Measurements from ENCODE around the gene ZPLD1. TPM values are rescaled to one million over a fixed set of nuclear protein-coding genes. Genes with fewer than 3 reads are reported as not detected.

Gene ZPLD1
- total and polyA plus RNA-seq, 4 donors: 0.15 to 0.84 TPM; not detected in 2

- Histone ChIP-seq H3K27me3 (ENCODE audit: control insufficient read depth in 1 of 2, insufficient read depth in 2 of 2, low read length in 1 of 2) (peaks cover 0 to 3% of the 10 kb centered on the region in 2 donors), H3K9me3 (ENCODE audit: control insufficient read depth, low read length) (no peaks in the 10 kb centered on the region), H3K4me1 (ENCODE audit: control insufficient read depth in 1 of 2, insufficient read depth in 2 of 2, low read length in 2 of 2) (no peaks in the 10 kb centered on the region), H3K4me3 (ENCODE audit: low read length in 2 of 2) (no peak overlapping the region), H3K36me3 (ENCODE audit: control insufficient read depth in 1 of 2, insufficient read depth in 2 of 2, low read length in 1 of 2) (no peaks in the 10 kb centered on the region), H3K27ac (ENCODE audit: low read depth in 1 of 2, low read length in 2 of 2) (no peak overlapping the region)
- WGBS, 2 donors: 96 to 98% methylated on average over 3 of the region's 3 CpGs
- DNase-seq (no peak), ATAC-seq (ENCODE audit: low FRiP score) (no peak)
- intact Hi-C loops (cut with DNase I): no loop called here
Measured at GRCh38 chr3:102450976-102451375, 16.2 kb downstream of the ZPLD1 start.

GRCh38 chr3:102451543-102451942 lies 16.7 kb downstream of the ZPLD1 start:
- no peaks in the 10 kb centered on the region for H3K9me3 ChIP-seq (ENCODE audit: control insufficient read depth, low read length)
- no peak for ATAC-seq (ENCODE audit: low FRiP score)
- no peak overlapping the region for H3K27ac ChIP-seq (ENCODE audit: low read depth in 1 of 2, low read length in 2 of 2)
- intact Hi-C loops (cut with DNase I): no loop called here
- WGBS, 2 donors: 61 to 76% methylated on average over 1 of the region's 1 CpG
- no peak for DNase-seq
- peaks cover 0 to 3% of the 10 kb centered on the region in 2 donors for H3K27me3 ChIP-seq (ENCODE audit: control insufficient read depth in 1 of 2, insufficient read depth in 2 of 2, low read length in 1 of 2)
- H3K4me1 ChIP-seq (ENCODE audit: control insufficient read depth in 1 of 2, insufficient read depth in 2 of 2, low read length in 2 of 2): no peaks in the 10 kb centered on the region
- no peaks in the 10 kb centered on the region for H3K36me3 ChIP-seq (ENCODE audit: control insufficient read depth in 1 of 2, insufficient read depth in 2 of 2, low read length in 1 of 2)
- H3K4me3 ChIP-seq (ENCODE audit: low read length in 2 of 2): no peak overlapping the region

GRCh38 chr3:102454181-102454580 lies 19.4 kb downstream of the ZPLD1 start:
- no peaks in the 10 kb centered on the region for H3K36me3 ChIP-seq (ENCODE audit: control insufficient read depth in 1 of 2, insufficient read depth in 2 of 2, low read length in 1 of 2)
- H3K9me3 ChIP-seq (ENCODE audit: control insufficient read depth, low read length): no peaks in the 10 kb centered on the region
- H3K27me3 ChIP-seq (ENCODE audit: control insufficient read depth in 1 of 2, insufficient read depth in 2 of 2, low read length in 1 of 2): peaks cover 0 to 3% of the 10 kb centered on the region in 2 donors
- DNase-seq (no peak), ATAC-seq (ENCODE audit: low FRiP score) (no peak)
- H3K4me3 ChIP-seq (ENCODE audit: low read length in 2 of 2): no peak overlapping the region
- intact Hi-C loops (cut with DNase I): no loop called here
- no peaks in the 10 kb centered on the region for H3K4me1 ChIP-seq (ENCODE audit: control insufficient read depth in 1 of 2, insufficient read depth in 2 of 2, low read length in 2 of 2)
- H3K27ac ChIP-seq (ENCODE audit: low read depth in 1 of 2, low read length in 2 of 2): no peak overlapping the region
- 40 to 45% methylated on average over 3 of the region's 3 CpGs for WGBS, 2 donors

GRCh38 chr3:102457644-102458043 lies 22.8 kb downstream of the ZPLD1 start:
- no peak for ATAC-seq (ENCODE audit: low FRiP score)
- Histone ChIP-seq H3K9me3 (ENCODE audit: control insufficient read depth, low read length) (no peaks in the 10 kb centered on the region), H3K27me3 (ENCODE audit: control insufficient read depth in 1 of 2, insufficient read depth in 2 of 2, low read length in 1 of 2) (peaks cover 0 to 3% of the 10 kb centered on the region in 2 donors), H3K36me3 (ENCODE audit: control insufficient read depth in 1 of 2, insufficient read depth in 2 of 2, low read length in 1 of 2) (no peaks in the 10 kb centered on the region), H3K4me1 (ENCODE audit: control insufficient read depth in 1 of 2, insufficient read depth in 2 of 2, low read length in 2 of 2) (no peaks in the 10 kb centered on the region), H3K4me3 (ENCODE audit: low read length in 2 of 2) (no peak overlapping the region), H3K27ac (ENCODE audit: low read depth in 1 of 2, low read length in 2 of 2) (no peak overlapping the region)
- 56 to 63% methylated on average over 2 of the region's 2 CpGs for WGBS, 2 donors
- DNase-seq: no peak
- intact Hi-C loops (cut with DNase I): no loop called here

- DNase-seq (no peak), ATAC-seq (ENCODE audit: low FRiP score) (no peak)
- intact Hi-C loops (cut with DNase I): no loop called here
- no peak overlapping the region for H3K4me3 ChIP-seq (ENCODE audit: low read length in 2 of 2)
- no peaks in the 10 kb centered on the region for H3K9me3 ChIP-seq (ENCODE audit: control insufficient read depth, low read length)
- H3K36me3 ChIP-seq (ENCODE audit: control insufficient read depth in 1 of 2, insufficient read depth in 2 of 2, low read length in 1 of 2): no peaks in the 10 kb centered on the region
- H3K27ac ChIP-seq (ENCODE audit: low read depth in 1 of 2, low read length in 2 of 2): no peak overlapping the region
- H3K27me3 ChIP-seq (ENCODE audit: control insufficient read depth in 1 of 2, insufficient read depth in 2 of 2, low read length in 1 of 2): peaks cover 0 to under 1% of the 10 kb centered on the region in 2 donors
- no peaks in the 10 kb centered on the region for H3K4me1 ChIP-seq (ENCODE audit: control insufficient read depth in 1 of 2, insufficient read depth in 2 of 2, low read length in 2 of 2)
Measured at GRCh38 chr3:102460579-102460978, 25.8 kb downstream of the ZPLD1 start.

- Histone ChIP-seq H3K27me3 (ENCODE audit: control insufficient read depth in 1 of 2, insufficient read depth in 2 of 2, low read length in 1 of 2) (no peaks in the 10 kb centered on the region), H3K4me3 (ENCODE audit: low read length in 2 of 2) (no peak overlapping the region), H3K4me1 (ENCODE audit: control insufficient read depth in 1 of 2, insufficient read depth in 2 of 2, low read length in 2 of 2) (no peaks in the 10 kb centered on the region), H3K9me3 (ENCODE audit: control insufficient read depth, low read length) (no peaks in the 10 kb centered on the region), H3K27ac (ENCODE audit: low read depth in 1 of 2, low read length in 2 of 2) (no peak overlapping the region), H3K36me3 (ENCODE audit: control insufficient read depth in 1 of 2, insufficient read depth in 2 of 2, low read length in 1 of 2) (no peaks in the 10 kb centered on the region)
- no peak for ATAC-seq (ENCODE audit: low FRiP score)
- DNase-seq: no peak
- intact Hi-C loops (cut with DNase I): no loop called here
- 83 to 87% methylated on average over 2 of the region's 2 CpGs for WGBS, 2 donors
Measured at GRCh38 chr3:102464261-102464660, 29.4 kb downstream of the ZPLD1 start.

- ATAC-seq (ENCODE audit: low FRiP score) (no peak), DNase-seq (no peak)
- Histone ChIP-seq H3K27me3 (ENCODE audit: control insufficient read depth in 1 of 2, insufficient read depth in 2 of 2, low read length in 1 of 2) (no peaks in the 10 kb centered on the region), H3K36me3 (ENCODE audit: control insufficient read depth in 1 of 2, insufficient read depth in 2 of 2, low read length in 1 of 2) (no peaks in the 10 kb centered on the region), H3K4me1 (ENCODE audit: control insufficient read depth in 1 of 2, insufficient read depth in 2 of 2, low read length in 2 of 2) (no peaks in the 10 kb centered on the region), H3K9me3 (ENCODE audit: control insufficient read depth, low read length) (no peaks in the 10 kb centered on the region), H3K4me3 (ENCODE audit: low read length in 2 of 2) (no peak overlapping the region), H3K27ac (ENCODE audit: low read depth in 1 of 2, low read length in 2 of 2) (no peak overlapping the region)
- 29 to 34% methylated on average over 1 of the region's 1 CpG for WGBS, 2 donors
- intact Hi-C loops (cut with DNase I): no loop called here
Measured at GRCh38 chr3:102466001-102466400, 31.2 kb downstream of the ZPLD1 start.

- no peaks in the 10 kb centered on the region for H3K4me1 ChIP-seq (ENCODE audit: control insufficient read depth in 1 of 2, insufficient read depth in 2 of 2, low read length in 2 of 2)
- H3K36me3 ChIP-seq (ENCODE audit: control insufficient read depth in 1 of 2, insufficient read depth in 2 of 2, low read length in 1 of 2): no peaks in the 10 kb centered on the region
- intact Hi-C loops (cut with DNase I): no loop called here
- 70 to 84% methylated on average over 6 of the region's 6 CpGs for WGBS, 2 donors
- H3K27me3 ChIP-seq (ENCODE audit: control insufficient read depth in 1 of 2, insufficient read depth in 2 of 2, low read length in 1 of 2): no peaks in the 10 kb centered on the region
- DNase-seq: no peak
- ATAC-seq (ENCODE audit: low FRiP score): no peak
- no peak overlapping the region for H3K4me3 ChIP-seq (ENCODE audit: low read length in 2 of 2)
- no peaks in the 10 kb centered on the region for H3K9me3 ChIP-seq (ENCODE audit: control insufficient read depth, low read length)
- no peak overlapping the region for H3K27ac ChIP-seq (ENCODE audit: low read depth in 1 of 2, low read length in 2 of 2)
Measured at GRCh38 chr3:102470066-102470465, 35.3 kb downstream of the ZPLD1 start.

- Histone ChIP-seq H3K9me3 (ENCODE audit: control insufficient read depth, low read length) (no peaks in the 10 kb centered on the region), H3K27me3 (ENCODE audit: control insufficient read depth in 1 of 2, insufficient read depth in 2 of 2, low read length in 1 of 2) (no peaks in the 10 kb centered on the region), H3K27ac (ENCODE audit: low read depth in 1 of 2, low read length in 2 of 2) (no peak overlapping the region), H3K4me3 (ENCODE audit: low read length in 2 of 2) (no peak overlapping the region), H3K4me1 (ENCODE audit: control insufficient read depth in 1 of 2, insufficient read depth in 2 of 2, low read length in 2 of 2) (no peaks in the 10 kb centered on the region), H3K36me3 (ENCODE audit: control insufficient read depth in 1 of 2, insufficient read depth in 2 of 2, low read length in 1 of 2) (no peaks in the 10 kb centered on the region)
- no peak for ATAC-seq (ENCODE audit: low FRiP score)
- WGBS, 2 donors: 87 to 89% methylated on average over 10 of the region's 10 CpGs
- intact Hi-C loops (cut with DNase I): no loop called here
- DNase-seq: no peak
Measured at GRCh38 chr3:102471001-102471400, 36.2 kb downstream of the ZPLD1 start.

All from aorta (tissue), 5 donors.